Muscle of arm (tissue), 14 donors: Measurements from ENCODE around the gene IZUMO4. TPM values are rescaled to one million over a fixed set of nuclear protein-coding genes. Genes with fewer than 3 reads are reported as not detected.

ENCODE experiments used
- DNase-seq: peaks from one replicate; pipeline ENCODE4 v3.0.0-alpha.2; 2013
- long read RNA-seq, 11 donors: transcript quantifications; one replicate each; lab custom pipeline, GENCODE V29; 2026
- polyA plus RNA-seq, 12 donors: library from polyadenylated mRNA; unstranded; fragments of 120-200 nt; gene quantifications; one replicate each; pipeline ENCODE4 v1.2.1, GENCODE V29; 2013; ENCODE audit not compliant: insufficient read length in 12 of 12

Gene IZUMO4, protein sequence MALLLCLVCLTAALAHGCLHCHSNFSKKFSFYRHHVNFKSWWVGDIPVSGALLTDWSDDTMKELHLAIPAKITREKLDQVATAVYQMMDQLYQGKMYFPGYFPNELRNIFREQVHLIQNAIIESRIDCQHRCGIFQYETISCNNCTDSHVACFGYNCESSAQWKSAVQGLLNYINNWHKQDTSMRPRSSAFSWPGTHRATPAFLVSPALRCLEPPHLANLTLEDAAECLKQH
- 1 to 10 TPM in 9 of 12 donors, under 1 TPM in 1, not detected in 2; 0.97 to 3.8 (median 2.0) TPM for polyA plus RNA-seq
- long read RNA-seq, donor 1, partial matches to known transcripts, result 163 of 163 reads
- long read RNA-seq, donor 1, other reads (novel, unspliced or antisense), result 0 of 163 reads
- long read RNA-seq, donor 2, result 0 reads
- long read RNA-seq, donor 3, result 0 reads
- long read RNA-seq, donor 4, result 0 reads
- long read RNA-seq, donor 5, partial matches to known transcripts, result 94 of 95 reads
- long read RNA-seq, donor 5, other reads (novel, unspliced or antisense), result 0 of 95 reads
- long read RNA-seq, donor 6, result 0 reads
- long read RNA-seq, donor 7, result 0 reads
- long read RNA-seq, donor 8, result 0 reads
- long read RNA-seq, donor 9, result 0 reads
- long read RNA-seq, donor 10, result 0 reads
- long read RNA-seq, donor 11, result 0 reads

DNA sequence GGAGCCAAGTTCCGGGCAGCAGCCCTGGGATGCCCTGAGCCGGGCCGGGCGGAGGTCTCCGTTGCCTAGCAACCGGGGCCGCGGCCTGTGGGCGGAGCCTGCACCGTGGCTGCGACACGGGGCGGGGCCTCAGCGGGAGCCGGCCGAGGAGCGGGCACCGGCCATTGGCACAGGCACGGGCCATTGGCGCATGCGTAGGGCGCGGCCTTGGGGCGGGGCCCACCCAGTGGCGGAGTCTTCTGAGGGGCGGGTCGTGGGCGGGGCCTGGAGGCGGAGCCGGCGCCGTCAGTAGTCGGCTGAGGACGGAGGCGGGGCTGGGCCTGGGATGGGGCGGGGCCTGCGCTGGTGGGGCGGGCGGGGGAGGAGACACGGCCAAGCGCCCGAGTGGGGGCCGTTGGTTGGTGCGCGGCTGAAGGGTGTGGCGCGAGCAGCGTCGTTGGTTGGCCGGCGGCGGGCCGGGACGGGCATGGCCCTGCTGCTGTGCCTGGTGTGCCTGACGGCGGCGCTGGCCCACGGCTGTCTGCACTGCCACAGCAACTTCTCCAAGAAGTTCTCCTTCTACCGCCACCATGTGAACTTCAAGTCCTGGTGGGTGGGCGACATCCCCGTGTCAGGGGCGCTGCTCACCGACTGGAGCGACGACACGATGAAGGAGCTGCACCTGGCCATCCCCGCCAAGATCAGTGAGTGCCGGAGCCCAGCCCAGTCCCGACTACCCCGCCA, at the start of gene IZUMO4:
Gene IZUMO4 (plus strand): TSS at position 436 of the 723 bp plus-strand sequence. CDS start 31 bp downstream, at position 467.
- DNase-seq, result peak; percentile 97

DNA sequence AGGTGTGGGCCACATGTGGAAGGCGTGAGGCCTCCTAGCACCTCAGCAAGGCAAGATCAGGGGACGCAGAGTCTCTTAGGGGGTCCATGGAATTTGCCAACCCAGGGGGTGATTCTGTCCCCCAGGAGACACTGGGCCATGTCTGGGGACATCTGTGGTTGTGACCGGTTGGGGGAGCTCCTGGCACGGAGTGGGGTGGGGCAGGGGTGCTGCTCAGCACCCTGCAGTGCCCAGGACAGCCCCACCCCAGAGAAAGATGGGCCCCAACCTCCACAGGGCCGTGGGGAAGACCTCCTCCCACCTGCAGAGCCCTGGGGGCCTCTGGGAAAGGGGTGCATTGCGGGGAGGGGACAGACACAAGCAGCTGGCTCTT, 49.7 kb upstream of the IZUMO4 start:
- no peak for DNase-seq

DNA sequence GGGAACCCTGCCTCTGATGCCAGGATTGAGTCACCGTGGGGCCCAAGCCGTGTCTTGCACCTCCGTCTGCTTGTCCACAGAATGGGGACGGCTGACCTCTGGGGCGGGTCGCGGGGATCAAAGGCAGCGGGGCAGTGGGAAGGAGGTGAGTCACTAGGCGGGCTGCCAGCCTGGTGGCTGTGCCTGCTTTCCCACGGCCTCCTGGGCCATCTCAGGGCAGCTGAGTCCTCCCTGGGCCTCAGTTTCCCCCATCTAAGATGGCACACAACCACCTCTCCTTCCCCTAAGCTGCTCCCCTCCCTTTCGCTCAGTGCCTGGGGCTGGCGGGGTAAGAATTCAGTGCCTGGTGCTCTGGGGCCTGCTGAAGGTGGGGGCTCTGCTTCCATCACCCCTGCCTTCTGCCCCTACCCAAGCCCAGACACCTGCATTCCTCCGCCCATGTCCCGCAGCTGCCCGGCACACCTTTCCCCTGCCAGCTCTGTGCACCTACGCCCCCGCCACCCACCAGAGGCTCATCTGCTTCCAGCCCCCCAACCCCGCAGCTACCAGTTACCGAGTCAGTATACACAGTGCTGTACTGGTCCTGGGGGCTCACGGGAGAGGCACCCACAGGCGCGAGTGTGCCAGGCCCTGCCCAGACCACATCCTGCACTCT, 49.1 kb upstream of the IZUMO4 start:
- no peak for DNase-seq

DNA sequence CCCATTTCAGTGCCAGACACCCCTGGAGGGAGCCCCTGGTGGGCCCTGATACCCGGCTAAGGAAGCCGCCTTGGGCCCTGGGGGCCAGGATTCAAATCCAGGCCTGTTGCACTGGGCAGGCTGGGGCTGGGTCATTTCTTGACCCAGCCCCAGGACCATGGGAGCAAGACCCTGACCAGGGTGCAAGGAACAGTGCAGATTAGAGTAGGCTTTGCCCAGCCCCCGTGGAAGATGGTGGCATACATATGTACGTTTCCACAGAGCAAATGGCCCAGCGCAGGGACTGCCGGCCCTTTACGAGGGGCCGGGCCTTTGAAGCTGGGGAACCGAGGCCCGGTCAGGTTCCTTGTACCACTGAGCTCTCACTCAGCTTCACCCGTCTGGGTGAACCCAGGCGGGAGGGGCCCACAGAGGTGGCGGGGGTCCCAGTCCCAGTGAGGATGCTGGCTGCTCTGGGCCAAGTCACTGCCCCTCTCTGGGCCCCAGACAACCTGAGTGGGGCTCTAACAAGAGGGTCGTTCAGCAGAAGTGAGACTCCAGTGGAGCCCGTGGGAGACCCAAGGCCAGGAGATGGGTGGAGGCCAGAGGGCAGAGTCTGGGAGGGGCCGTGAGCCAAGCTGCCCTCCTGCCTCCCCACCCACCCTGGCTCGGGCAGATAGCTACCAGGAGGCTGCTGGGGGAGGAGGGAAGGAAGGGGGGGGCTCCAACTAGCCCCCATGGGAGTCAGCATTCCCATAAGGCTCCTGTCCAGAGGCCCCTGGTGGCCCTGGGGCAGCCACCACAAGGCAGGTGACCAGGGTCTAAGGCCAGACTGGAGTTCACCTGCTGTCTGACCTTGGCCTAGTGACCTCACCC, 48.4 kb upstream of the IZUMO4 start:
- DNase-seq, result no peak

DNA sequence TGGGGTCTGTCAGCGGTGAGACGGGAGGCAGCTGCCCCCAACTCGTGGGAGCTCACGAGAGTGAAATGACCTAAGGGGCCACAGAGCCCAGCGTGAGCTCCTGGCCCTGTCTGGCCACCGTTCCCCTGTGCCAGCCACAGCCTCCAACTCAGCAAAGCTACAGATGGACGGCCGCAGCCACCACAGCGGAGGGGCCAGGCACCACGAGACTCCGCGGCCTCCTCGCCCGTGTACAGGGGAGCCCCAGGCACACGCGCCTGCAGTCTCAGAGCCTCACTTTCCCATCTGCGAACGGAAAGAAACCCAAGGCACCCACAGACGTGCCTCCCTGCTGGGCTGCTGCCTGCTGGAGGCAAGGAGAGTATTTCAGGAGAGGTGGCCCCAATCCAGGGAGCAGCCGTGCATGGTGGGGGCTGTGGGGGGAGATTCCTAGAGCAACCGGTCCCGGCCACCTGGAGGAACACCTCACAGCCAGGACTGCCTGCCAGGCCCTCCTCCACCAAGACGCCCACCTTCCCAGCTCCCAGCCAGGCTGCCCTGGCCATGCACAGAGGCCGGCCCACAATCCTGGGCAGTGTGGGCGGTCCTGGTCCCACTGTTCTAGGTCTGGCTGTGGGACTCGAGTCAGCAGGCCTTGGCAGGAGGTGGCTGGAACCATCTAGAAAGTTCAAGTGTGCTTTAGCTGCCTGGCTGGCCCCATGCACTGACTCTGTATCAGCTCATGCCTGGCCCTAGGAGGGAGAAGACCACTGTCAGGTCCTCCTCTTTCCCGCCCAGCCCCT, 47.6 kb upstream of the IZUMO4 start:
- no peak for DNase-seq

DNA sequence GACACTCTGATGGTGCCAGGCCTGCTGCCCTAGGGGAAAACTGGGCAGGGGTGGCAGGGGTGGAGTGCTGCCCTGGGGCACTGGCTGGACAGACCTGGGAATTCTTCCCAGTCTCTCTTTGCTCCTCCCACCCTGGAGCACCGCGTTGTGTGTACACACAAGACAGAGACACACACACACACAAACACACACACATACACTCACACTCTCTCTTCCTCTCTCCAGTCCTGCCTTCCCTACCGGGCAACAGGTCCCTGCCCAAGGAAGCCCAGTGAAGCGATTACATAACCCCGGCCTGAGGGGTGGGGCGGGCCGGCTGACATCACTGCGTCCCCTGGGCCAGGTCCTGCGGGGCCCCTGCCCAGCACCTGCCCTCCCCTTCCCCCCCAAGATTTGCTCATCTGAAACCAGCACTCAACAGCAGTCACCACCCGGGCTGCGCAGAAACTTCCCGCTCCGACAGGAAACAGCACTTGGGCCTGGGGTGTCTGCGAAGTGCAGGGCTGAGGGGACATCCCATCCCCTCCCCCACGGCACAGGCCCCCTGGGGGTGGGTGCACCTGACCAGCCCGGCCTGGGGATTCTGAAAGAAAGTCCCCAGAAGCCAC, 46.9 kb upstream of the IZUMO4 start:
- no peak for DNase-seq

DNA sequence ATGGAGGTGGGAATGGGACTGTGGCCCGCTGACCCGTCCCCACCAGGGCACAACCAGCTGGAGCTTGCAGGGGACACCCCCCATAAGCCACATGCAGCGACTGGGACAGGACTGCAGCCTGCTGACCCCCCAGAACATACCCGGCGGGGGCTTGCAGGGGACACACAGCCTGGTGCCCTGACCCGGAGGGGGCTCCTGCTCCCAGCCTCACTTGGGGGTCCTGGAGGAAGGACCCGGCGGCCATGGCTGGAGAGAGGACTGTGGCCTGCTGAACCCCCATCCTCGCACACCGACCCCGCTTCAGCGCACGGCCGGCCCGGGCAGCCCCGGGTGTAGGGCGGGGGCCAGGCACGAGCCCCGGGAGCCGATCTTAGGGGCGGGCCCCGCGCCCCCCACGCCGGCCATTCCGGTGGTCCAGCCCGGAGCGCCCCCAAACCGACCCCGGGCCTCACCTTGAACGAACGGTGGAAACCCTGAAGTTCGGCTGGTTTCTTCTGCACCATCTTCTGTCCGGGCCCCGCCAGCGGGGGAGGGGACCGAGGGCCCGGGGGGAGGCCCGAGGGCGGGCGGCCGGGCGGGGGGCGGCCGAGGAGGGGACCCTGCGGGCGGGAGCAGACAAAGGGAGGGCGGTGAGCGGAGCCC, 46.2 kb upstream of the IZUMO4 start:
- DNase-seq, result no peak

DNA sequence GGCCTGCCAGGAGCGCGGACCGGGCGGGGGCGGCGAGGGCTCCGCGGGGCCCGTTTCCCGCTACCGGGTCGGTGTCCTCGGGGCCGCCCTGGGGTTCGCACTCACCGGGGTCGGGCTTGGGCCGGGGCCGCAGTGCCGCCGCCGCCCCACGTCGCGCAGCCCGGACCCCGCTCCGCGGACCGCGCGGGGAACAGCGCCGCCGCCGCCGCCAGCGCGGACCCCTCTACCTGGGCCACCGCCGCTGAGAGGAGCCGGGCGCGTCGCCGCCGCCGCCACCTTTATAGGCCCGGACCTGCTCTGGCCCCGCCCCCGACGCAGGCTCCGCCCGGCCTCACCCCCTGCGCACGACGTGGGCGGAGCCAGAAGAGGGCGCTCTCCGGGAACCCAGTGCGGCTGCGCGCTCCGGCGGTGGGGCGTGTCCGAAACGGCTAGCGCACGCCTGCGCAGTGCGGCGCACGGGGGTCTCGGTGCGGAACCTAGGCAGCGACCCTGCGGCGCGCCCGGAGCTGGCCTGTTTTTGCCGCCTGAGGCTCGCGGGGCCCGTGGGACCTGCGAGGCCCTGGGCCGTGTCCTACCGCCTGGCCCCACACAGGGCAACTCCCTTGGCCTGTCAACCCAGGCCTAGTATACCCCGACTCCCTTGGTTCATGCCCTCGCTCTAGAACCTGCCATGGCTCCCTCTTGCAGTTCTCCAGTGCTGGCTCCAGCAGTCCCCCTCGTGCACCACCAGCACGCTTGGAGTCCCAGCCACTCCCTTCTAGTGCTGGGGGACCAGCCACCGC, 45.5 kb upstream of the IZUMO4 start, which contains the start of gene MKNK2:
Gene MKNK2 (minus strand): TSS at position 254 of the 782 bp plus-strand sequence. CDS start 393 bp downstream, outside the sequence.
- peak; percentile 92 for DNase-seq

DNA sequence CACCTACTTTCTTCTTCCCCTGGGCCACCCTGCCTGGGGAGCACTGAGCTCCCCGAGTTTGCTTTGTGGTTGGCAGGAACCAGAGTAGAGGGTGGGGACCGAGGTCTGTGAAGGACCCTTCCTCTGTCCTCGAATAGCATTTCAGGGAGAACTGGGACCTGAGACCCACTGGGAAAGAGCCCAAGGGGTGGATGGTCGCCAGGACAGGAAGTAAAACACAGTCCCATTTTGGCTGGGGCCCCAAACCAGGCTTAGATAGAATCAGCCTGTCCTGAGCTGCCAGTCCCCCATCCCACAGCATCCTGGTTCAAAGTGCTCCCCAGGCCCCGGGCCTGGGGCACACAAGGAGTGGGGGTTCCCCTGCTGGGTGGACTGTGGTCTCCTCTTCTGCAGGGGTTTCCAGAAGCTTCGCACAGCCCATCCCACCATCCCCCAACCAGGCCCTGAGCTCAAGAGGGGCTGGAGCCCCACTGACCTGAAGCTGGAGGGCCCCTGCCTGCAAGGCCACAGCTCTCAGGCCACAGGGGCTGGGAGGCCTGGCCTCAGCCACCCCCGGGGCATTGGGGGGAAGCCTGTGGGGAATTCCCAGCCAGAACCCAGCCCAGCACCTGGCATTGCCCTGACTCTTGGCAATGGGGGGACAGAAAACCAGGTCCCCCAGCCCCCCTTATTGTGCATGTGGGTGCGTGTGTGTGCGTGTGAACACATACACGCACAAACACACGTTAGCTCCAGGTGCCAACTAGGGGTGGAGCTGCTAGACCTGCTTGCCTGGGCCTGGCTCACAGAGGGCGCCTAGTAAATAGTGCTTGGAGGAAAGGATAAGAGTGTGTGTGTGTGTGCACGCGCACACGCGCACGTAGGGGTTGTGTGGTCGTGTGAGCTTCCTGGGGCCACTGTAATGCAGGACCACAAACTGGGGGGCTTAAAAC, 44.7 kb upstream of the IZUMO4 start:
- no peak for DNase-seq

DNA sequence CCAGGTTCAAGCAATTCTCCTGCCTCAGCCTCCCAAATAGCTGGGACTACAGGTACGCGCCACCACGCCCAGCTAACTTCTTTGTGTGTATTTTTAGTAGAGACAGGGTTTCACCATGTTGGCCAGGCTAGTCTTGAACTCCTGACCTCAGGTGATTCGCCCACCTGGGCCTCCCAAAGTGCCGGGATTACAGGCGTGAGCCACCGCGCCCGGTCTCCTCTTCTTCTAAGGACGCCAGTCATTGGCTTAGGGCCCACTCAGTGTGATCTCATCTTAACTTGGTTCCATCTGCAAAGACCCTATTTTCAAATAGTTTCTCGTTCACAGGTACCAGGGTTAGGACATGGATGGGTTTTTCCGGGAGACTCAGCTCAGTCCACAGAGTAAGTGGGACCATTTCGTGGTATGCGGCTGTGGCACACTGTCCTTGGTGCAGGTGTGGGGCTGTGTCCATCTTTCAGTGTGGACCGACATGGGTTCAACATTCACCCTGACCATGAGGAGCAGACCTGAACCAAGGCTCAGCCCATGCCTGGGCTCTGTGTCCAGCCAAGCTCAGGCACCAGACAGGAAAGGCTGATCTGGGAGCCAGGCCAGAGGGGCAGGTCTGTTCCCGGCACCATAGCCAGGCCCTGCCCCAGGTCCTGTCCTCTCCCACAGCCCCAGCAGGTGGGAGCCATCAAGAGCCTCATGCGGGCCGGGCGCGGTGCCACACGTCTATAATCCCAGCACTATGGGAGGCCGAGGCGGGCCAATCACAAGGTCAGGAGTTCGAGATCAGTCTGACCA, 42.9 kb upstream of the IZUMO4 start:
- no peak for DNase-seq

DNA sequence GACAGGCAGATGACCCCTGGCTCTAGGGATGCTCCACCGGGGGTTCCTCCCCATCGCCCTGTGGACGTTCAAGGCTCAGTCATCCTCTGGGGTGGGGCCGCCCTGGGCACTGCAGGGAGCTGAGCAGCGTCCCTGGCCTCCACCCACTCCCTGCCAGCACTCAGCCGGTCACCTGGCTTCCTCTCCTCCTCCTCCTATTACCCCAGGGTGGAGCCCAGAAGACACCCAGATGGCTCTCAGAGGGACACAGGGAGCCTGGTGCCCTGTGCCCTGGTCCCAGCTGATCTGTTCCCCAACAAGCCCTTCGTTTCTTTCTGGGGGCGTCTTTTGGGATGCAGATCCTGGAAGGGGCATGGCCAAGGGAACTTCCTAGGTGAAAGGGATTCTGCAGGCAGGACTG, 42.0 kb upstream of the IZUMO4 start:
- DNase-seq, result no peak

DNA sequence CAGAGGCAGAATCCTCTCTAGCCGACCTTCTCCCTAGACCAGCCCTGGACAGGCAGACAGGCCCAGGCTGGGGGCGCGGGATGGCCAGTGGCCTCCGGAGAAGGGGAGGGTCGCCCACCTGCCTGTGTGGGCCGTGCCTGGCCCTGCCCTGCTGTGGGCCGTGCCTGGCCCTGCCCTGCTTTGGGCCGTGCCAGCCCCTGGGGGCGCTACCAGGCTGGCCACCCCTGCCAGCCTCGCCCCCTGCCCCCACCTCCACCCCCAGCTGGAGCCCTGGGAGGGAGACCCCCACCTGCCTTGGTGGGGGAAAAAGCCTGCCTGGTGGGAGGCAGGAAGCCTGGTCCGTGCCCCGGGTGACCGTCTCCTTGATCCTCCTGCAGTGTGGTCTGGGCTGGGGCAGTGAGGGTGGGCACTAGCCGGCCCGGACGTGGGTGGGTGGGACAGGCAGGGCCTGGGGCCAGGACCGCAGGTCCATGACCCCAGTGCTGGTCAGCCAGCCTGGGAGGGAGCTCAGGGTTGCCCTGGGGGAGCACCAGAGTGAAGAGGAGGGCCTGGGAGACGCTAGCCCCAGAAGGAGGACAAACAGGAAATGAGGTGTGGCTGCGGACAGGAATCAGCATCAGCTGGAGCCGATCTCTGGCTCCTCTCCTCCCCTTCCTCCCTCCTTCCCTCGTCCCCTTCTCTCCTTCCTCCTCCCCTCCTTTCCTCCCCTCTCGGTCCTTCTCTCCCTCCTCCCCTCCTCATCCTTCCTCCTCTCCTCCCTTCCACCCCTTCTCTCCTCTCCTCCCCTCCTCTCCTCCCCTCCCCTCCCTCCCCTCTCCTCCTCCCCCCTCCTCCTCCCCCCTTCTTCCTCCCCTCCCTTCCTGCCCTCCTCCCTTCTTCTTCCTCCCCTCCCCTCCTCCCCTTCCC, 40.5 kb upstream of the IZUMO4 start:
- peak; percentile 86 for DNase-seq

DNA sequence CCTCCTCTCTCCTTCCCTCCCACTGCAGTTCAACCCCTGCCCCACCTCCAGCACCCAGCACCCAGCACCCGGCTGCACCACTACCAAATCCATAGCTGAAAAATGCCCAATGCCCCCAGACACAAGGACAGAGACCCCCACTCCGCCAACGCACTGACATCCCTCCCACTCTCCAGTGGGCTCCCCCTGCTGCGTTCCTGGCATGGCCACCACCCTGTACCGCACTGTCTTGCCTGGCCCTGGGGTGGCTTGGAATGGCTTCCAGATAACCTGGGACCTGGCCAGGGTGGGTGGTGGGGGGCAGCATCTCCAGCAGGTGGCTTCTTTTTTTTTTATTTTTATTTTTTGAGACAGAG, 39.9 kb upstream of the IZUMO4 start:
- DNase-seq, result no peak

DNA sequence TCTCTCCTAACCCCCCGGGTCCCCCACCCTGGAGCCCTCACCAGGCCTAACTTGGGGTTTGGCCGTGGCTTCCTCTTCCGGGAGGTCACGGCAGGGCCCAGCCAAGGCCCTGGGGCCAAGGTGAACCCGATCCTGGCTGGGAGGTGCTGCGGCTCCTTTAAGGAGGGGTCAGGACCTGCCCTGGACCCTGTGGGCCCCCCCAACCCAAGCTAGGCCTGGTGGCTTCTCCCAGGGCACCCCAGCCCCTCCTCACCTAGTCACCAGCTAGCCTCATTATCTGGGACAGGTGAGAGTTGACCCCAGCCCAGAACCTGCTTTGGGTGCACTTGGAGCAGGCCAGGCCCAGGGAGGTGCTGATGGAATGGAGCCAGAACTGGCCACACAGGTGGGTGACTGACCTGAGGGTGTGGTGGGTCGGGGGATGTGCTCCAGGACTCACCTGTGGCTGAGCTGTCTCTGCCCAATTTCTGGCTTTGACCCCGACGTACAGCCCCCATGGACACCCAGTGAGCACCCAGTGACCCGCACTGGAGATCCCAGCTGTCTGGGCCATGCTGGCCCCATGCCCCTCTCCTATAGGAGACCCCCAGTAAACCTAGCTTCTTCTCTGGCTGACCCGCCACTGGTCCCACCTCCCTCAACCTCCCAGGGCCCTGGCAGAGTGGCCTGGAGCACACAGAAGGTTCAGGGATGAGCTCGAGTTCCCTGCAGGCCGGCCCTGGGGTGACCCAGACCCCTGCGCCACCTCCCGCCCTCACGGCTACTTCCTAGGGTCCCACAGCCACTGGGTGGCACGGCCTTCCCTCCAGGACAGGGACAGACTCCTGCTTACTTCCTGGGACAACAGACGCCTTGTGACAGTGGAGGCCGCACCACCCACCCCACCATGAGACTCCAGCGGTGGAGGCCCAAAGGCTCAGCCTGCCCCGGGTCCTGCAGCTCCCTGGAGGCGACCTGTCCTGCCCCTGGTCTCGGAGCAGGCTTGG, 38.9 kb upstream of the IZUMO4 start:
- no peak for DNase-seq
